K562 (cell line): Measurements from ENCODE around the gene JUND. TPM values are rescaled to one million over a fixed set of nuclear protein-coding genes. Genes with fewer than 3 reads are reported as not detected.

Experiments used
- ARNT ChIP-seq, 2 experiments: fragments of 450-650 bp; IDR thresholded peaks; 2 replicates each; pipeline ENCODE4 v1.6.1; 2016; ENCODE audit warnings: mild to moderate bottlenecking in 1 of 2
- TOE1 ChIP-seq, 2 experiments: fragments of 450-650 bp in 1 of 2; sonication (generic) in 1 of 2; formaldehyde crosslinking in 1 of 2; IDR thresholded peaks; 2 replicates each; pipeline versions ENCODE4 v1.7.1 to v1.8.0; 2016 to 2022; ENCODE audit warnings: borderline replicate concordance in 2 of 2, mild to moderate bottlenecking in 2 of 2, antibody characterized with exemption in 1 of 2, inconsistent platforms in 1 of 2, low read depth in 1 of 2, missing genetic modification reagents in 1 of 2, moderate library complexity in 1 of 2
- ZNF134 ChIP-seq: fragments of 250-450 bp; sonication (Bioruptor Pico); conservative IDR thresholded peaks from 2 replicates; pipeline ENCODE4 v1.4.0; 2020
- ZNF197 ChIP-seq: fragments of 200-800 bp; sonication (Bioruptor generic); IDR thresholded peaks from 2 replicates; pipeline ENCODE4 v1.6.1; 2016; ENCODE audit warnings: low read depth, missing genetic modification characterization, missing compliant biosample characterization
- polyA plus RNA-seq, 8 experiments: library from polyadenylated mRNA; depleted of rRNA in 4 of 8; stranded (reverse) in 5 of 8; unstranded in 3 of 8; fragments of >200 nt; fragmentation: Nextera tagmentation in 2 of 8; fragmentation: Illumina TruSeq in 1 of 8; extraction: Ambion mirVana in 2 of 8; extraction: Trizol in 1 of 8; gene quantifications; 2 replicates each; pipeline versions ENCODE4 v1.2.1 to v1.2.3, GENCODE V29; 2011 to 2014; ENCODE audit warnings: inconsistent platforms in 1 of 8, missing spikeins in 1 of 8
- total RNA-seq, 7 experiments: library from RNA; depleted of rRNA in 6 of 7; stranded (reverse); fragments of >200 nt in 6 of 7; fragmentation: Illumina TruSeq in 2 of 7; extraction: Trizol in 2 of 7; gene quantifications; 2 replicates each; pipeline versions ENCODE4 v1.2.1 to v1.2.3, GENCODE V29; 2011 to 2021; ENCODE audit warnings: low replicate concordance in 1 of 7
- TF ChIP-seq, protein P1 (sequence below): fragments of 450-650 bp; IDR thresholded peaks from 2 replicates; pipeline ENCODE4 v1.6.1; 2017; ENCODE audit warnings: antibody characterized with exemption, mild to moderate bottlenecking
- TF ChIP-seq, protein P2 (sequence below): sonication (generic); formaldehyde crosslinking; IDR thresholded peaks from 2 replicates; pipeline ENCODE4 v1.8.0; 2022; ENCODE audit warnings: missing genetic modification reagents, mild to moderate bottlenecking, borderline replicate concordance

Gene JUND
- total and polyA plus RNA-seq, 9 of the 15 experiments (the other 6 are each of a cell fraction or from before 2014, with no cell fraction given): 6.4 to 286 (median 42.3) TPM

DNA sequence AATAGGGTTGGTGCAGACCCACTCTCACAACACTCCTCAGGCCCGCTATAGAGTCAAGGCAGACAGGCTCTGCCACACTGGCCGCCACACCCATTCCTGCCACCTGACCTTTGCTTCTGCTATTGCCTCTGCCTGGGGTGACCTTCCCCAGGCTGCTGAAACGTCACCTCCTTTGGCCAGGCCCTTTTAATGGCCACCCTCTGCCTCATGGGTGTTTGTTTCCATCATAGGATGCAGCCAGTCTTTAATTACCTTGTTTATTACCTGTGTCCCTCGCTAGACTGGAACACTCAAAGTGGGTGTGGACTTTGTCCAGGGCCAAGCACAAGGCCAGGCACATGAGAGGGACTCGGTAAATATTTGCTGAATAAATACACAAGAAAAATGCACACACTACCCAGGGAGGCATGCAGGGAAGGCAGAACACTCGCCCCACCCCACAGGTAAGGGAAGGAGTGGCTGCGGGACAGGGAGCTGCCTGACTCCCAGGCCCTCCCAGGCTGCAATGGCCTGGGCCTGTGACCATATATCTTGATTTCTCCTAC, 38.2 kb upstream of the JUND start (continued):
- TF ChIP-seq, protein P1, sequence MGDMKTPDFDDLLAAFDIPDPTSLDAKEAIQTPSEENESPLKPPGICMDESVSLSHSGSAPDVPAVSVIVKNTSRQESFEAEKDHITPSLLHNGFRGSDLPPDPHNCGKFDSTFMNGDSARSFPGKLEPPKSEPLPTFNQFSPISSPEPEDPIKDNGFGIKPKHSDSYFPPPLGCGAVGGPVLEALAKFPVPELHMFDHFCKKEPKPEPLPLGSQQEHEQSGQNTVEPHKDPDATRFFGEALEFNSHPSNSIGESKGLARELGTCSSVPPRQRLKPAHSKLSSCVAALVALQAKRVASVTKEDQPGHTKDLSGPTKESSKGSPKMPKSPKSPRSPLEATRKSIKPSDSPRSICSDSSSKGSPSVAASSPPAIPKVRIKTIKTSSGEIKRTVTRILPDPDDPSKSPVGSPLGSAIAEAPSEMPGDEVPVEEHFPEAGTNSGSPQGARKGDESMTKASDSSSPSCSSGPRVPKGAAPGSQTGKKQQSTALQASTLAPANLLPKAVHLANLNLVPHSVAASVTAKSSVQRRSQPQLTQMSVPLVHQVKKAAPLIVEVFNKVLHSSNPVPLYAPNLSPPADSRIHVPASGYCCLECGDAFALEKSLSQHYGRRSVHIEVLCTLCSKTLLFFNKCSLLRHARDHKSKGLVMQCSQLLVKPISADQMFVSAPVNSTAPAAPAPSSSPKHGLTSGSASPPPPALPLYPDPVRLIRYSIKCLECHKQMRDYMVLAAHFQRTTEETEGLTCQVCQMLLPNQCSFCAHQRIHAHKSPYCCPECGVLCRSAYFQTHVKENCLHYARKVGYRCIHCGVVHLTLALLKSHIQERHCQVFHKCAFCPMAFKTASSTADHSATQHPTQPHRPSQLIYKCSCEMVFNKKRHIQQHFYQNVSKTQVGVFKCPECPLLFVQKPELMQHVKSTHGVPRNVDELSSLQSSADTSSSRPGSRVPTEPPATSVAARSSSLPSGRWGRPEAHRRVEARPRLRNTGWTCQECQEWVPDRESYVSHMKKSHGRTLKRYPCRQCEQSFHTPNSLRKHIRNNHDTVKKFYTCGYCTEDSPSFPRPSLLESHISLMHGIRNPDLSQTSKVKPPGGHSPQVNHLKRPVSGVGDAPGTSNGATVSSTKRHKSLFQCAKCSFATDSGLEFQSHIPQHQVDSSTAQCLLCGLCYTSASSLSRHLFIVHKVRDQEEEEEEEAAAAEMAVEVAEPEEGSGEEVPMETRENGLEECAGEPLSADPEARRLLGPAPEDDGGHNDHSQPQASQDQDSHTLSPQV: 0 out of 2 replicates have a peak, but pooled peaks have one; percentile 23
- TF ChIP-seq ZNF197 (CRISPR knock-in tag) (no peak), ZNF134 (CRISPR knock-in tag) (0 out of 2 replicates have a peak, but pooled peaks have one; percentile 36), ARNT (IDR thresholded peaks at IDR 0.05) (no peak), TOE1 (IDR thresholded peaks at IDR 0.05; ENCODE audit: borderline replicate concordance) (no peak), TOE1 (CRISPR knock-in tag; IDR thresholded peaks at IDR 0.05; ENCODE audit: borderline replicate concordance, low read depth) (no peak)
- TF ChIP-seq, protein P2, sequence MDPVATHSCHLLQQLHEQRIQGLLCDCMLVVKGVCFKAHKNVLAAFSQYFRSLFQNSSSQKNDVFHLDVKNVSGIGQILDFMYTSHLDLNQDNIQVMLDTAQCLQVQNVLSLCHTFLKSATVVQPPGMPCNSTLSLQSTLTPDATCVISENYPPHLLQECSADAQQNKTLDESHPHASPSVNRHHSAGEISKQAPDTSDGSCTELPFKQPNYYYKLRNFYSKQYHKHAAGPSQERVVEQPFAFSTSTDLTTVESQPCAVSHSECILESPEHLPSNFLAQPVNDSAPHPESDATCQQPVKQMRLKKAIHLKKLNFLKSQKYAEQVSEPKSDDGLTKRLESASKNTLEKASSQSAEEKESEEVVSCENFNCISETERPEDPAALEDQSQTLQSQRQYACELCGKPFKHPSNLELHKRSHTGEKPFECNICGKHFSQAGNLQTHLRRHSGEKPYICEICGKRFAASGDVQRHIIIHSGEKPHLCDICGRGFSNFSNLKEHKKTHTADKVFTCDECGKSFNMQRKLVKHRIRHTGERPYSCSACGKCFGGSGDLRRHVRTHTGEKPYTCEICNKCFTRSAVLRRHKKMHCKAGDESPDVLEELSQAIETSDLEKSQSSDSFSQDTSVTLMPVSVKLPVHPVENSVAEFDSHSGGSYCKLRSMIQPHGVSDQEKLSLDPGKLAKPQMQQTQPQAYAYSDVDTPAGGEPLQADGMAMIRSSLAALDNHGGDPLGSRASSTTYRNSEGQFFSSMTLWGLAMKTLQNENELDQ (CRISPR knock-in tag): no peak
